HTERT RPE-1 (cell line): ENCODE results near the gene TYW1B.
"Not testable (repeated sequence)": the region's sequence is repeated elsewhere in the genome, so short reads cannot be mapped to it uniquely, and the experiment has no call there.

Experiments used
- in situ Hi-C: fragments of 300-500 bp; cut with MboI; formaldehyde crosslinking; loops from 4 replicates; pipeline ENCODE4 v1.14.3; 2020; ENCODE audit warnings: low sequenced_read_pairs

Gene TYW1B

GRCh38 chr7:72561988-72562387 lies 266.0 kb downstream of the TYW1B start:
- in situ Hi-C loops = not testable (repeated sequence)

GRCh38 chr7:72559546-72559945 lies 268.5 kb downstream of the TYW1B start:
- in situ Hi-C loops = not testable (repeated sequence)

GRCh38 chr7:72556733-72557132 lies 271.3 kb downstream of the TYW1B start:
- in situ Hi-C loops = not testable (repeated sequence)

GRCh38 chr7:72555238-72555637 lies 272.8 kb downstream of the TYW1B start:
- in situ Hi-C loops = not testable (repeated sequence)

GRCh38 chr7:72554401-72554800 lies 273.6 kb downstream of the TYW1B start:
- in situ Hi-C loops = not testable (repeated sequence)

- in situ Hi-C loops = not testable (repeated sequence)
These were observed 277.5 kb downstream of the TYW1B start for GRCh38 chr7:72550454-72550853.

- in situ Hi-C loops = not testable (repeated sequence)
These were observed 281.3 kb downstream of the TYW1B start for GRCh38 chr7:72546586-72547237.

- in situ Hi-C loops = not testable (repeated sequence)
These were observed 283.5 kb downstream of the TYW1B start for GRCh38 chr7:72544531-72544930.

- in situ Hi-C loops = no loop called here
These were observed 287.1 kb downstream of the TYW1B start for GRCh38 chr7:72540923-72541322.

GRCh38 chr7:72540106-72540611 lies 287.8 kb downstream of the TYW1B start:
- in situ Hi-C loops = no loop called here

GRCh38 chr7:72539702-72540101 lies 288.3 kb downstream of the TYW1B start:
- in situ Hi-C loops = no loop called here

GRCh38 chr7:72538856-72539255 lies 289.1 kb downstream of the TYW1B start:
- in situ Hi-C loops = no loop called here

- in situ Hi-C loops = no loop called here
These were observed 289.9 kb downstream of the TYW1B start for GRCh38 chr7:72538147-72538546.

- in situ Hi-C loops = not testable (repeated sequence)
These were observed 292.0 kb downstream of the TYW1B start for GRCh38 chr7:72536038-72536437.

GRCh38 chr7:72531048-72531447 lies 297.0 kb downstream of the TYW1B start:
- in situ Hi-C loops = not testable (repeated sequence)
